Activated CD4-positive, alpha-beta memory T cell treated with anti-CD3 and anti-CD28 coated beads, Interleukin-2, amount 10 ng/mL, durations not matched to agents 7 days and 5 days (primary cell): ENCODE results near the gene SEMA3B. TPM values are rescaled to one million over a fixed set of nuclear protein-coding genes. Genes with fewer than 3 reads are reported as not detected.
"Not testable (repeated sequence)": the region's sequence is repeated elsewhere in the genome, so short reads cannot be mapped to it uniquely, and the experiment has no call there.

ENCODE experiments used
- CTCF ChIA-PET: fragments of 350-600 bp; sonication (Branson Sonifier 250); formaldehyde crosslinking; loops from one replicate; lab custom pipeline; 2021; ENCODE audit warnings: antibody characterized with exemption, inconsistent platforms; lab: Charles Lee
- POLR2A ChIA-PET: fragments of 350-600 bp; sonication (Branson Sonifier 250); formaldehyde crosslinking; loops from one replicate; lab custom pipeline; 2021; ENCODE audit warnings: antibody characterized with exemption; lab: Charles Lee
- DNase-seq: peaks from one replicate; pipeline ENCODE4 v3.0.0-alpha.2; 2020
- H3K27ac Mint-ChIP-seq: one replicate; pipeline ENCODE4 v1.8.0; 2021; ENCODE audit warnings: mild to moderate bottlenecking, mixed read lengths
- H3K27me3 Mint-ChIP-seq: one replicate; pipeline ENCODE4 v1.8.0; 2021; ENCODE audit warnings: mixed read lengths
- H3K36me3 Mint-ChIP-seq: one replicate; pipeline ENCODE4 v1.8.0; 2021; ENCODE audit warnings: low read depth, mixed read lengths
- H3K4me1 Mint-ChIP-seq: one replicate; pipeline ENCODE4 v1.8.0; 2021; ENCODE audit warnings: mixed read lengths
- H3K4me3 Mint-ChIP-seq: one replicate; pipeline ENCODE4 v1.8.0; 2021; ENCODE audit warnings: mild to moderate bottlenecking, mixed read lengths
- H3K9me3 Mint-ChIP-seq: one replicate; pipeline ENCODE4 v1.8.0; 2021; ENCODE audit warnings: mixed read lengths
- total RNA-seq, 2 experiments: library from RNA; stranded (reverse); gene quantifications; one replicate each; pipeline ENCODE4 v1.2.3, GENCODE V29; 2021

The SEMA3B gene
- total RNA-seq, 2 experiments from 2014 or later: 0.38 to 0.55 TPM

GRCh38 chr3:50298836-50299637 lies 30.1 kb downstream of the SEMA3B start, which contains the start of the genes HYAL3 and NAA80:
Gene HYAL3, minus strand, starts transcription at chr3:50299405. Its CDS starts 3,803 bp downstream, at chr3:50295602.
Gene NAA80, minus strand, starts transcription at chr3:50299405. Its CDS starts 1,942 bp downstream, at chr3:50297463.
- ChIA-PET POLR2A (interaction anchor here (0.6 to 6.3 kb wide), 24 partner anchors 7 to 369 kb away, joined by 3 to 150 read pairs (median 4); partner anchors contain the start of genes CYB561D2, GNAI2, IFRD2 and LSMEM2), CTCF (interaction anchor here (0.6 to 4.2 kb wide), 20 partner anchors 10 to 233 kb away, joined by 3 to 82 read pairs (median 4); partner anchors contain the start of genes CYB561D2, HYAL2, LSMEM2 and RASSF1)
- peak within 1 kb of the TSS; percentile 99 for H3K4me3 Mint-ChIP-seq
- peak; percentile 100 for DNase-seq
- peaks cover 36% of the 10 kb centered on the region for H3K4me1 Mint-ChIP-seq
- H3K27me3 Mint-ChIP-seq: no peaks in the 10 kb centered on the region
- H3K36me3 Mint-ChIP-seq: peaks cover 10% of the 10 kb centered on the region
- H3K9me3 Mint-ChIP-seq: no peaks in the 10 kb centered on the region
- H3K27ac Mint-ChIP-seq: peak within 1 kb of the TSS; percentile 100

- no peaks in the 10 kb centered on the region for H3K27me3 Mint-ChIP-seq
- H3K4me3 Mint-ChIP-seq: peak overlapping the region; percentile 99
- DNase-seq: no peak
- peak overlapping the region; percentile 100 for H3K27ac Mint-ChIP-seq
- peaks cover 38% of the 10 kb centered on the region for H3K4me1 Mint-ChIP-seq
- H3K9me3 Mint-ChIP-seq: no peaks in the 10 kb centered on the region
- peaks cover 10% of the 10 kb centered on the region for H3K36me3 Mint-ChIP-seq
- ChIA-PET POLR2A (interaction anchor here (0.6 to 6.3 kb wide), 18 partner anchors 8 to 311 kb away, joined by 3 to 150 read pairs (median 5); partner anchors contain the start of genes CYB561D2, GNAI2, IFRD2 and NPRL2), CTCF (interaction anchor here (0.6 to 4.2 kb wide), 19 partner anchors 10 to 232 kb away, joined by 3 to 82 read pairs (median 5); partner anchors contain the start of genes CYB561D2, HYAL2, LSMEM2 and RASSF1)
Observed at GRCh38 chr3:50299638-50299928, 30.6 kb downstream of the SEMA3B start.

GRCh38 chr3:50299929-50300680 lies 31.2 kb downstream of the SEMA3B start:
- CTCF ChIA-PET: interaction anchor here (0.6 to 4.2 kb wide), 16 partner anchors 11 to 232 kb away, joined by 3 to 82 read pairs (median 6); partner anchors contain the start of genes CYB561D2, HYAL2, LSMEM2 and RASSF1
- Mint-ChIP-seq H3K27ac (peak overlapping the region; percentile 100), H3K4me3 (peak overlapping the region; percentile 99), H3K9me3 (no peaks in the 10 kb centered on the region), H3K27me3 (no peaks in the 10 kb centered on the region), H3K36me3 (peaks cover 10% of the 10 kb centered on the region), H3K4me1 (peaks cover 41% of the 10 kb centered on the region)
- no peak for DNase-seq
- POLR2A ChIA-PET: interaction anchor here (0.8 to 6.3 kb wide), 15 partner anchors 8 to 310 kb away, joined by 3 to 150 read pairs (median 5); partner anchors contain the start of genes CYB561D2, IFRD2, NPRL2 and RASSF1

GRCh38 chr3:50300681-50301254 lies 31.8 kb downstream of the SEMA3B start:
- peak overlapping the region; percentile 99 for H3K4me3 Mint-ChIP-seq
- H3K27me3 Mint-ChIP-seq: no peaks in the 10 kb centered on the region
- H3K27ac Mint-ChIP-seq: peak overlapping the region; percentile 100
- H3K9me3 Mint-ChIP-seq: no peaks in the 10 kb centered on the region
- CTCF ChIA-PET: interaction anchor here (4.2 kb wide), 1 partner anchor 23 kb away, joined by 82 read pairs; the partner anchor contains the start of gene HYAL2
- peaks cover 10% of the 10 kb centered on the region for H3K36me3 Mint-ChIP-seq
- no peak for DNase-seq
- H3K4me1 Mint-ChIP-seq: peaks cover 40% of the 10 kb centered on the region
- POLR2A ChIA-PET: interaction anchor here (1.3 to 6.3 kb wide), 5 partner anchors 9 to 40 kb away, joined by 4 to 150 read pairs (median 41); partner anchors contain the start of genes IFRD2, RASSF1, TUSC2 and ZMYND10

GRCh38 chr3:50302095-50303012 lies 33.4 kb downstream of the SEMA3B start:
- Mint-ChIP-seq H3K4me1 (peaks cover 31% of the 10 kb centered on the region), H3K36me3 (peaks cover 1% of the 10 kb centered on the region), H3K27ac (no peak overlapping the region), H3K9me3 (no peaks in the 10 kb centered on the region), H3K4me3 (no peak overlapping the region), H3K27me3 (no peaks in the 10 kb centered on the region)
- CTCF ChIA-PET: interaction anchor here (0.8 to 1.6 kb wide), 2 partner anchors 22 to 35 kb away, joined by 3 to 7 read pairs; no protein-coding TSS in a partner anchor
- POLR2A ChIA-PET: interaction anchor here (0.9 to 6.3 kb wide), 3 partner anchors 10 to 67 kb away, joined by 3 to 150 read pairs (median 4); partner anchors contain the start of genes IFRD2, RASSF1 and ZMYND10
- no peak for DNase-seq

- DNase-seq: peak; percentile 16
- POLR2A ChIA-PET: interaction anchor here (0.9 to 6.3 kb wide), 3 partner anchors 11 to 68 kb away, joined by 3 to 150 read pairs (median 4); partner anchors contain the start of genes IFRD2, RASSF1 and ZMYND10
- CTCF ChIA-PET: interaction anchor here (0.8 to 1.6 kb wide), 2 partner anchors 21 to 34 kb away, joined by 3 to 7 read pairs; no protein-coding TSS in a partner anchor
- Mint-ChIP-seq H3K9me3 (no peaks in the 10 kb centered on the region), H3K4me3 (no peak within 1 kb of the TSS), H3K4me1 (peaks cover 22% of the 10 kb centered on the region), H3K27ac (no peak within 1 kb of the TSS), H3K36me3 (no peaks in the 10 kb centered on the region), H3K27me3 (no peaks in the 10 kb centered on the region)
Observed at GRCh38 chr3:50303013-50303815, 34.3 kb downstream of the SEMA3B start, which contains the start of gene HYAL1. Gene HYAL1, minus strand, starts transcription at chr3:50303574. Its CDS starts 618 bp downstream, at chr3:50302956.

DNA sequence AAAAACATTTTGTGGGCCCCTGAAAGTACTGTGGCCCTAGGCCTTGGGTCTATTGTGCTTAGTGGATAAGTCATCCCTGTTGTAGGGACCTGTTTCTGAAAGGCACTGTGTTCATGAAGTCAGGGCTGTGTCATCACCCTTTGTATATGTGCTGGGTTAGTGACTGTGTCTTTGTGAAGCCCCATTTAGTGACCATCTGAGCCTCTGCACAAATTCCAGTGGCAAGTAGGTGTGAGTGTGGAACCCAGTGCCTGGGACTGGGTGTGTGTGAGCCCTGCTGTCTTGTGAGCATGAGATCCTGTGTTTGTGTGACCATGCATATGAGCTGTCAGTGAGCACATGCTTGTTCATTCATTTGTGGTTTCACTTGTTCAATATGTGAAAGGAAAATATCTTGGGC lies 35.7 kb downstream of the SEMA3B start:
- POLR2A ChIA-PET: interaction anchor here (1.5 to 2.9 kb wide), 2 partner anchors 10 to 12 kb away, joined by 6 to 15 read pairs; no protein-coding TSS in a partner anchor

GRCh38 chr3:50312041-50312440 lies 43.1 kb downstream of the SEMA3B start:
- H3K9me3 Mint-ChIP-seq, H3K27me3 Mint-ChIP-seq, DNase-seq, CTCF ChIA-PET, H3K36me3 Mint-ChIP-seq, H3K27ac Mint-ChIP-seq, H3K4me3 Mint-ChIP-seq: not testable (repeated sequence)
- POLR2A ChIA-PET: interaction anchor here (31.7 kb wide), 1 partner anchor 31 kb away, joined by 704 read pairs; the partner anchor contains the start of genes CYB561D2, NPRL2, RASSF1 and TUSC2
- peaks cover 27% of the 10 kb centered on the region for H3K4me1 Mint-ChIP-seq

More for the DNA sequence above, 35.7 kb downstream of the SEMA3B start:
- Mint-ChIP-seq H3K9me3 (peaks cover 2% of the 10 kb centered on the region), H3K4me3 (no peak overlapping the region), H3K4me1 (peaks cover 20% of the 10 kb centered on the region), H3K27me3 (no peaks in the 10 kb centered on the region), H3K27ac (no peak overlapping the region), H3K36me3 (peaks cover 2% of the 10 kb centered on the region)
- CTCF ChIA-PET: no interaction called here
- DNase-seq: no peak

- no peak for DNase-seq
- ChIA-PET CTCF (interaction anchor here (1.1 to 3.4 kb wide), 4 partner anchors 10 to 88 kb away, joined by 3 to 17 read pairs (median 6); partner anchors contain the start of genes HYAL3, NAA80 and TUSC2), POLR2A (interaction anchor here (1.2 to 31.7 kb wide), 5 partner anchors 8 to 28 kb away, joined by 3 to 704 read pairs (median 15); partner anchors contain the start of genes CYB561D2, HYAL3, IFRD2 and NAA80)
- Mint-ChIP-seq H3K27me3 (no peaks in the 10 kb centered on the region), H3K27ac (no peak overlapping the region), H3K36me3 (peaks cover 9% of the 10 kb centered on the region), H3K4me1 (peaks cover 46% of the 10 kb centered on the region), H3K4me3 (no peak overlapping the region), H3K9me3 (peaks cover 5% of the 10 kb centered on the region)
Observed at GRCh38 chr3:50314342-50314741, 45.4 kb downstream of the SEMA3B start.

DNA sequence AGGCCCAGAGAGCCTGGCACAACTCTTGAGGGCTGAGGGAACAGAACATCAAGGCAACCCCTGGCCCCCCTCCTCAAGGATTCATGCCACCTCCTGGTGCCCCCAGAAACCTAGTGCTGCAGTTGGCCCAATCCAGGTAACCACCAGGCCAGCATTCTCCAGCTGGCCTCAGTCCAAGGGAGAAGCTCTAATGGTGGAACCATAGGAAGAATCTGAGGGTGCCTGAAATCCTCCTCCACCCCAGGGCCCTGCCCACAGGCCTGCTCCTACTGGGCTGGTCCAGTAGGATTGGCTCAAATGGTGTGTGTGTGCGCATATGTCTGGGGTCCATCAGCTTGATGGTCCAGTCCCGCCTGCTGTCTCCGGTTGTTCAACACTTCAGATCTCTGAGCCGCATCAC lies 45.9 kb downstream of the SEMA3B start:
- POLR2A ChIA-PET: interaction anchor here (1.2 to 31.7 kb wide), 5 partner anchors 9 to 28 kb away, joined by 3 to 704 read pairs (median 15); partner anchors contain the start of genes CYB561D2, HYAL3, IFRD2 and NAA80

More for the DNA sequence above, 45.9 kb downstream of the SEMA3B start:
- Mint-ChIP-seq H3K4me3 (no peak overlapping the region), H3K9me3 (peaks cover under 1% of the 10 kb centered on the region), H3K4me1 (peaks cover 50% of the 10 kb centered on the region), H3K27me3 (no peaks in the 10 kb centered on the region), H3K36me3 (peaks cover 4% of the 10 kb centered on the region), H3K27ac (peak overlapping the region; percentile 64)
- CTCF ChIA-PET: interaction anchor here (0.8 to 3.4 kb wide), 5 partner anchors 9 to 88 kb away, joined by 3 to 17 read pairs (median 4); partner anchors contain the start of genes HYAL3, NAA80 and TUSC2
- no peak for DNase-seq
